ENCODE measurements around the gene NMNAT1. TPM values are rescaled to one million over a fixed set of nuclear protein-coding genes. Genes with fewer than 3 reads are reported as not detected.

Gene NMNAT1
- total and polyA plus RNA-seq, 2 of the 8 experiments (the other 6 are each of a cell fraction or from before 2014, with no cell fraction given): 2.0 to 2.5 TPM

DNA sequence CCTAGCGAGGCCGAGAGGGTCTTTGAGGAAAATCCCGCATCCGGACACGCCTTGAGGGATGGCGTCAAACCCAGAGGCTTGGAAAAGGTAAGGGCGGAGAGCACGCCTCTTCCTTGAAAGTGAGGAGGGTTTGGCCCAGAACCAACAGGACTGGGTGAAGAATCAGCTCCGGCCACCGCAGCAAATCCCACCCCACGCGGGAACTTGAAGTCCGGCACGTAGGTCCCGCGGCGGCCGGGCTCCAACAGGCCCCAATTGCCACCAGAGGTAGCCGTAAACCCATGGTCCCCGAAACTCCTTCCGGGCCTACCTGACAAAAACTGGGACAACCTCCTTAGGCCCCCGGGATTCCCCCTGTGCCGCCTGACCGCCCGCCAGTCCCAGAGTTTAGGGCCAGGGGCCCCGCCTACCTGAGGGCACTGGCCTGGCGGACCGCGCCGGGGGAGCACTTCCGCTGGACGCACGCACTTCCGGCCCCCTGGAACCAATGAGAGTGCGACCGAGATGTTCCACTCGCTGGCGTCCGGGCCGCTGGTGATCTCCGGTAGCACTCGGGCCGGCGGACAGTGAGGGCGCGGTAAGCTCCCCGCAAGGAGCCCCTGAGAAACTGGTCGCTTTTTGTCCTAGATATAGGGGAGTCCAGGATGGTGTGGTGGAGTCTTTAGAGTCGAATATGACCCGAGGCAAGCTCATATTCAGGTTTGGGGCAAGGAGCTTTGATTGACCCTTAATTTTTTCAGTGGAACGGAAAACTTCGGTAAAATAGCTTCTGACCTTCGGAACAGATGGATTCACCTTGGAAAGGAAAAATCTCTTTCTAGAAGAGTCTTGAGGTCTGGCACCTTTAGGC, at the start of gene NMNAT1, which contains the start of gene LZIC (continued):
- TF ChIP-seq JUND (IDR thresholded peaks at IDR 0.05; ENCODE audit: low read length): peak; percentile 42; the same call in 1 of the 2 replicates
- TF ChIP-seq PHF8 (conservative IDR thresholded peaks at IDR 0.05; ENCODE audit: low read depth, low read length): peak; percentile 93
- peak; percentile 84 for TF ChIP-seq ASH2L (IDR thresholded peaks at IDR 0.05; ENCODE audit: low read length)
- no peak for TF ChIP-seq EZH2 (IDR thresholded peaks at IDR 0.05; ENCODE audit: low read depth, low read length, severe bottlenecking)
- no peak for TF ChIP-seq BACH1 (IDR thresholded peaks at IDR 0.05; ENCODE audit: low read length)
- no peak for TF ChIP-seq RXRA (IDR thresholded peaks at IDR 0.05; ENCODE audit: insufficient read depth, low read depth, low read length)
- peak; percentile 46 for TF ChIP-seq KDM4A (IDR thresholded peaks at IDR 0.05; ENCODE audit: low read depth, low read length, severe bottlenecking)
- no peak for TF ChIP-seq ZNF274 (IDR thresholded peaks at IDR 0.05; ENCODE audit: borderline replicate concordance, extremely low read depth, low read length)
- no peak for TF ChIP-seq MAFK (IDR thresholded peaks at IDR 0.05; ENCODE audit: low read depth, low read length)
- peak; percentile 19; the same call in 1 of the 2 replicates for TF ChIP-seq GTF2F1 (IDR thresholded peaks at IDR 0.05; ENCODE audit: borderline replicate concordance, low read depth, low read length)
- no peak for TF ChIP-seq FOSL1 (IDR thresholded peaks at IDR 0.05; ENCODE audit: insufficient read depth, low read depth, low read length)
- TF ChIP-seq, protein P1, sequence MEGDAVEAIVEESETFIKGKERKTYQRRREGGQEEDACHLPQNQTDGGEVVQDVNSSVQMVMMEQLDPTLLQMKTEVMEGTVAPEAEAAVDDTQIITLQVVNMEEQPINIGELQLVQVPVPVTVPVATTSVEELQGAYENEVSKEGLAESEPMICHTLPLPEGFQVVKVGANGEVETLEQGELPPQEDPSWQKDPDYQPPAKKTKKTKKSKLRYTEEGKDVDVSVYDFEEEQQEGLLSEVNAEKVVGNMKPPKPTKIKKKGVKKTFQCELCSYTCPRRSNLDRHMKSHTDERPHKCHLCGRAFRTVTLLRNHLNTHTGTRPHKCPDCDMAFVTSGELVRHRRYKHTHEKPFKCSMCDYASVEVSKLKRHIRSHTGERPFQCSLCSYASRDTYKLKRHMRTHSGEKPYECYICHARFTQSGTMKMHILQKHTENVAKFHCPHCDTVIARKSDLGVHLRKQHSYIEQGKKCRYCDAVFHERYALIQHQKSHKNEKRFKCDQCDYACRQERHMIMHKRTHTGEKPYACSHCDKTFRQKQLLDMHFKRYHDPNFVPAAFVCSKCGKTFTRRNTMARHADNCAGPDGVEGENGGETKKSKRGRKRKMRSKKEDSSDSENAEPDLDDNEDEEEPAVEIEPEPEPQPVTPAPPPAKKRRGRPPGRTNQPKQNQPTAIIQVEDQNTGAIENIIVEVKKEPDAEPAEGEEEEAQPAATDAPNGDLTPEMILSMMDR (IDR thresholded peaks at IDR 0.05; ENCODE audit: control extremely low read depth in 1 of 3, insufficient read depth in 1 of 3, low read depth in 1 of 3, low read length in 3 of 3): peak in 1 of 3 experiments; percentile 15; a peak in 1 of 4 replicates
- TF ChIP-seq SRF (IDR thresholded peaks at IDR 0.05; ENCODE audit: low read depth, low read length): peak; percentile 77
- peak; percentile 93 for TF ChIP-seq KDM5A (IDR thresholded peaks at IDR 0.05; ENCODE audit: low read length)
- peak; percentile 92 for TF ChIP-seq SP4 (IDR thresholded peaks at IDR 0.05; ENCODE audit: low read length)
- TF ChIP-seq SIX5 (IDR thresholded peaks at IDR 0.05; ENCODE audit: low read depth, low read length): peak; percentile 24; the same call in 1 of the 2 replicates
- peak; percentile 52; the same call in 1 of the 2 replicates for TF ChIP-seq EGR1 (IDR thresholded peaks at IDR 0.05; ENCODE audit: borderline replicate concordance, low read depth, low read length)
- no peak for TF ChIP-seq RNF2 (IDR thresholded peaks at IDR 0.05; ENCODE audit: borderline replicate concordance, low read depth, low read length, missing control alignments, poor library complexity, severe bottlenecking)
- TF ChIP-seq, protein P2, sequence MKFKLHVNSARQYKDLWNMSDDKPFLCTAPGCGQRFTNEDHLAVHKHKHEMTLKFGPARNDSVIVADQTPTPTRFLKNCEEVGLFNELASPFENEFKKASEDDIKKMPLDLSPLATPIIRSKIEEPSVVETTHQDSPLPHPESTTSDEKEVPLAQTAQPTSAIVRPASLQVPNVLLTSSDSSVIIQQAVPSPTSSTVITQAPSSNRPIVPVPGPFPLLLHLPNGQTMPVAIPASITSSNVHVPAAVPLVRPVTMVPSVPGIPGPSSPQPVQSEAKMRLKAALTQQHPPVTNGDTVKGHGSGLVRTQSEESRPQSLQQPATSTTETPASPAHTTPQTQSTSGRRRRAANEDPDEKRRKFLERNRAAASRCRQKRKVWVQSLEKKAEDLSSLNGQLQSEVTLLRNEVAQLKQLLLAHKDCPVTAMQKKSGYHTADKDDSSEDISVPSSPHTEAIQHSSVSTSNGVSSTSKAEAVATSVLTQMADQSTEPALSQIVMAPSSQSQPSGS (IDR thresholded peaks at IDR 0.05; ENCODE audit: low read length): peak; percentile 83; the same call in 1 of the 2 replicates

Measured in H1 (cell line).